ENCODE results near the gene SIRT7.
"Not testable (repeated sequence)": the region's sequence is repeated elsewhere in the genome, so short reads cannot be mapped to it uniquely, and the experiment has no call there.

The SIRT7 gene

DNA sequence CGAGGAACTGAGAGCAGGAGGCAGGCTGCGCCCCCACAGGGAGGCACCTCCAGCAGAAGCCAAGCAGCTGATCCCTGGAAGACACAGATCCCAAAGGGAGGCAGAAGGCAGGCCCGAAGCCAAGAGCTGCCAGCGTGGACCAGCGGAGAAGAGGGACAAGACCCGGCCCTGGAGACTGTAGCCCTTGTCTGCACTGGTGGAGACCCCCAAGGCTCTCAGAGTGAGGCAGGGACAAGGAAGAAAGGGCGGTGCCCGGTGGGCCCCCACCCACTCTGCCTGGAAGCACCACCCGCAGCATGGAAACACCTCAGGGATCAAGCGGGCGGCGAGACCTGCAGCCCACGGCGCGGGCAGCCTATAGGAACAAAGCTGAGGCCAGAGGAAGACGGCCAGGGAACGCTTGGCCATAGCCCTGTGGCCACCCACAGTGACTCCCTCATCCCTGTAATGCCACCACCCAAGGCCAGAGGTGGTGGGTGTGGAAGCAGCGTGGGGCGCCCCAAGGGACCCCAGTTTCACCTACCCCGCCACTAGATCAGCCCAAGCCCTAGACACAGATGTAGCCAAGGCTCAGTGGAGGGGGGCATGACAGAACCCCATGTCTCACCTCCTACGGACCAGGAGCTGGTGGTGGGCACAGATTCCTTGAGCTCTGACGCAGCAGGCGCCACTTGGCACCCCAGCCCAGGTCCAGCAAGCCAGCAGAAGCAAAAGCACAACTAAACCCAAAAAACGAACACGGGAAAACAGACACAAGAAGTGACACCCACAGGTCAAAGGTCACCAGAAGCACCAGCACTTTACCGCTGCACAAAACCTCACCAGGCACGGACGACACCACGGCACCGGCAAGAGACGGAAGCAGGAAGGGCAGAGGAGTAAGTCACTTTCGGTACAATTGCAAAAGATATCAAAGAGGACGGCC is 2.9 kb upstream of the SIRT7 start:
- no peak for DNase-seq (ENCODE audit: low read depth)

DNA sequence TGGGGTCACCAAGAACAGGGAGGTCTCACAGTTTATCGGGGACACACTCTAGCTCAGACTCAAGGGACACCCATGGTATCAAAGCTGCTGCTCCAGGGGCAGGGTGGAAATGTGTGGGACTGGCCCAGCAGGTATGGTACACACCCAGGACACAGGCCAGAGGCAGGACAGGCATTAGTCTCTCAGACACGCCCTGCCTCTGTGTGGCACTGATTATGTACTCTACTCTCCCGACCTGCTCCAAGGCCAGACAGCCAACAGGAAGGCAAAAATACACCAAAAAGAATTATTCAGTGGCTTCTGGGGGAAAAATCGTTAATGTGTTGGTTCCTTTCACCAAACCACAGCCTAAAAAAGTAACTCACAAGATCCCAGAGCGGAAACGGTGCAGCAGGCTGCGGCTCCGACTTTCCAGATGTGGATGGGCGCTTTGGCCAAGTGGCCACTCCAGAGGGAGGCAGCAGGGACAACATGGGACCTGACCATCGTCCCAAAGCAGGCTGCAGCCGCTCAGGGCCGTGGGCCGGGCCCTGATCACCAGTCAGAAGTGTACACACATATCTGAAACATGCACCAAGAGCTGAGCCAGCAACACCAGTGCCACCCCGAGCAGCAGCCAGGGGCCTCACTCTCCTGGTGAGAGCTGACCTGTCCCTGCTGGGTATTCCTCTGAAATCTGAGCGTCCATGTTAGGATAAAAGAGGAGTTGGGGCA is 1.0 kb upstream of the SIRT7 start:
- no peak for DNase-seq (ENCODE audit: low read depth)

DNA sequence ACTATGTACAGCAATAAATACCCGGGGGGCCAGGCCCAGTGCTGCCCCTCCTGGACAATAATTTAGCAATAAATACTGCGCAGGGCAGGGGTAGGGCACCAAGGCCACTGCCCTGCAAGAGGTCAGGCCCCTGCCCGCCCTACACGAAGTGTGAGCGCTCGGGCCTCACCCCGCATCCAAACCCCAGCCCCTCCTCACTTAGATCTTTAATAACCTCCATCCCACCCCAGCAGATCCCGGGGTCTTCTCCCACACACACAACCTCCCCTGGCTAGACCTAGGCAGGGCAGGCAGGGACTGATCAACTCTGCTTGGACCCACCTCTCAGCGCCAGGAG is 325 bp upstream of the SIRT7 start:
- not testable (repeated sequence) for DNase-seq (ENCODE audit: low read depth)

DNA sequence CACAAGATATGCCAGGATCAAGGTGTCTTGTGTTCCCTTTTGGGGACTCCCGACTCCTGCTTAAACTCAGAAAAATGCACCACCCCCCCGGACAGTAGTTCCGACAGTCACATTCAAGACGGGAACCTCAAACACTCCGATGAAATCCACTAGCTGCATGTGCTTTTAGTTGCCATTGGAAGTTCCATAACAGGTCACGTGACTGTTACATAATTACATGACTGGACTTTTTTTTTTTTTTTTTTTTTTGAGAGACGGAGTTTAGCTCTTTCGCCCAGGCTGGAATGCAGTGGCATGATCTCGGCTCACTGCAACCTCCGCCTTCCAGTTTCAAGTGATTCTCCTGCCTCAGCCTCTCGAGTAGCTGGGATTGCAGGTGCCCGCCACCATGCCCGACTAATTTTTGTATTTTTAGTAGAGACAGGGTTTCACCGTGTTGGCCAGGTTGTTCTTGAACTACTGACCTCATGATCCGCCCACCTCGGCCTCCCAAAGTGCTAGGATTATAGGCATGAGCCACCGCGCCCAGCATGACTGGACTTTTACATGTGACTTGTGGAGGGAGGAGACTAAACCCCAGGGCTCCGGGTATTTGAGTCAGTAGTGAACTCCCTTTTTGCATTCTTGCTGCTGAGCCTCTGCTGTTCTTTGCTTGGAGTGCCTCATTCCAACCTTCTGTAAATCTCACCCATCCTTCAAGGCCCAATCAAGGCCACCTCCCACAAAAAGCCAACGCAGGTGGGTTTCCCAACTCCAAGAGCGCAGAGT is 1.6 kb downstream of the SIRT7 start:
- peak; percentile 91 for DNase-seq (ENCODE audit: low read depth)

DNA sequence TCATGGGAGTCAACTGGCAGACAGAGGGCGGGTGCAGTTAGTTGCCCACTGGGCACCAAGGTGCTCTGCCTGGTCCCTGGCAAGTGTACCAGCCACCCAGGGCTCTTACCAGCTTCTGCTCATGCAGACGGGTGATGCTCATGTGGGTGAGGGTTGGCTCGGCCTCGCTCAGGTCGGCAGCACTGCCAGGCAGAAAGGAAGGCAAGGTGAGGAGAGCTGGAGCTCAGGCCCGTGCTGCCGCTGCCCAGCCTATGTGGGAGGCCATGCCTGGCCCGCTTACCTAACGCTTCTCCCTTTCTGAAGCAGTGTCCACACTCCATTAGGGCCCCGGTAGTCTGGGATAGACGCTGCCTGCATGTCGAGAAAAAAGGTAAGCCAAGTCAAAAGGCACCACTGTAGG is 2.6 kb downstream of the SIRT7 start:
- no peak for DNase-seq (ENCODE audit: low read depth)

DNA sequence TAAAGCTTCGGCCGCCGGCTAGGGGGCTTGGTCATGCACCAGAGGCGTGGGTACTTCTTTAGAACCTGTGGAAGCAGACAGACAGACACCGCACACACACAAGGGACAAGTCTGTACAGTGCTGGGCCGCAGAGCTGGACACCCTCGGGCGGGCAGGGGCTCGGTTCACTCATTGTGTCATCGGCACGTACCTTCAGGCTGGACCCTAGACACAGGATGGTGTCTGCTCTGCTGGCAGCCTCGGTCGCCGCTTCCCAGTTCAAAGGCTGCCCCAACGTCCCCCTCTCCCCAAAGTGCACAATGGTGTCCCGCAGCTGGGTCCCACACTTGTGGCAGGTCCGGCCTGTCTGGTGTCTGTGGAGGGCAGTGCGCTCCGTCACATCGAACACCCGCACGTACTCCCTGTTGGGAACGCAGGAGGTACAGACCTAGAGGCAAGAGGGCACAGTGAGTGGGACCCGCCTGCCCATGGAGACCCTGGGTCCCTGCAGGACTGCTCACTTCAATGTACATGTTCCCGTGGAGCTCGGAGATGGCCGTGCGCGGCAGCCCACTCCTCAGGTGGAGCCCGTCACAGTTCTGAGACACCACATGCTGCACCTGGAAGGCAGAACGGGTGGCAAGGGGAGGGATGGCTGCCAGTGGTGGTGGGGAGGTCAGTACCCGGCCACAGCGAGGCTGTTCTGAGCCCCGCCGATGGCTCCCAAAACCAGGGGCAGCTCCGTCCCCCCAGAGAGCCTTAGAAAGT is 3.7 kb downstream of the SIRT7 start:
- DNase-seq (ENCODE audit: low read depth), result no peak

DNA sequence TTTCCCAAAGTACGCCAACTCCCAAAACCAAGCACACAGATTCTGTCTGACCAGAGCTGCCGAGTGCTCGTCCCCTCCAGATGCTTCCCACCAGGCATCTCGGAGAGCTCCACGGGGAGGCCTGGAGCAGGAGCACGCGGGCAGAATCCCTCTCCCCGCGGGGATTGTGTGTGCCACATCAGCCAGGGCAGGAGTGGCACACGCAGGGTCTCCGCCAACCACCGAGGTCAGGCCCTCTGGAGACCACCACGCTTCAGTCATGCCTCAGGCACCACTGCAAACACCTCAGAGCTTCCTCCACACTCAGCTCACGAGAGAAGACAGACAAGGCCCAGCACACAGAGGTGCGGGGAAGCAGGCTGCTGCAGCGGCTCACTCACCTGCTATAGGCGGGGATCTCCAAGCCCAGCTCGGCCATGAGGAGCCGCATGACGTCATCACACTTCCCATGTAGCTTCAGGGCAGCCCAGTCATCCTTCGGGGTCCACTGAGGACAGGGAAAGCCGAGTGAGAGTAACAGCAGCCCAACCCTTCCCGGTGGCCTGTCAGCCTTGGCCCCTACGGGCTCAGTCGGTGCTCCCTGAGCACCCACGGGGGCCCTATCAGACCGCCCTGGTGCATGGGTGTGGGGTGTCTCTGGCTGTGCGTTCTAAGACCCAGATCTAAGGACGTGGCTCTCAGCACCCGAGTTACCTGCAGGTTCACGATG is 4.4 kb downstream of the SIRT7 start:
- DNase-seq (ENCODE audit: low read depth), result peak; percentile 58

DNA sequence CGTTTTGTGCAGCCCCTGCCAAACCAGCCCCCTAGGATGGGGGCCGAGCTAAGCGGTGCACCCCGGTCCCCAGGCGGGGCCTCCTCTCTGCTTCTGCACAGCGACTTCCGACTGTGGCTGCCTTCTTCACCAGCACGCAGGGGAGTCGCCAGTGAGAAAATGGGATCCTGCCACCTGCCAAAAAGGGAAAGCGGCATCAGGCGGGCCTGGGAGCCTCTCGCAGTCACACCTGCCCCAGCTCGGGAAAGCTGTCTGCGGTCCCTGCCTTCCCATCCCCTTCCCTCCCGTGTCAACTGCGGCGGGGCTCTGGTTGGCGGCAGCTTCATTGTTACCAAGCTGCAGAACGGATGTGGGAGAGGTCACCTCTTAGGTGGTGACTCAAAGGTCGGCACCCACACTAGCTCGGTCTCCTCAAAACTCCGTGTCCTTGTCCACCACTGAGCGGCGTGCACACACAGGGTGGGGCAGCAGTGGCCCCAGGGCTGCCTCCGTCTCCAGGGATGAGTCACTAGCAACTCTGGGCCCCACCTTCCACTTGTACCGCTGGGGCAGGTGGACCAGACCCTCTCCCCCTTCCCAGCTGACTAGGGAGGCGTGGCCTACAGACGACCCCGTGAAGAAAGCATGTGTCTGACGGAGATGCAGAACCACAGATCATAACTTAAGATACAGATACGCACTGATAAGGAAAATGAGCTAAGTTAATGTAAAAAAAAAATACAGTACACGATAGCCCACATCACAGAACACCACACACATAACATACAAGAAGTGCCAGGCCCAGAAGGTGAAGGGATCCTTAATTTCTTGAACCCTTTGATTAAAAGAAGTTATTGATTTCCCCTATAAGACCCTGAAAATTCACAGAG is 5.3 kb downstream of the SIRT7 start:
- DNase-seq (ENCODE audit: low read depth), result peak; percentile 45

DNA sequence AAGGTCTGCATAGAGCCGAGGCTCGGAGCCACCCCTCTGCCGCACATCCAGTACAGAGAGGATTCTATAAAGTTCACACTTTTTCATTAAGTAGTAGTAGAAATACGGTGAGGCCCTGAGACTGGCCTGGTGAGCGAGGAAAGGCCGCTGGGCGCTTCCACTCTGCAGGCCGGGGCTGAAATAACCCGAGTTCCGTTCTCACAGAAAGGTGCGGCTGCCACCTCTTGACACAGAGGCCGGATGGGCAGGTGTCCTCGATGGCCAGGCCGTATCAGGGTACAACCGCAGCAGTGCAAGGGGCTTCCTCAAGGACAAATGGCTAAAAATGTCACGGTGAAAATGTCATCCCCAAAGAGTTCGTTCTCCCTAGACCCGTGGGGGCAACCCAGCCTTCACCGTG is 6.0 kb downstream of the SIRT7 start:
- DNase-seq (ENCODE audit: low read depth), result no peak

DNA sequence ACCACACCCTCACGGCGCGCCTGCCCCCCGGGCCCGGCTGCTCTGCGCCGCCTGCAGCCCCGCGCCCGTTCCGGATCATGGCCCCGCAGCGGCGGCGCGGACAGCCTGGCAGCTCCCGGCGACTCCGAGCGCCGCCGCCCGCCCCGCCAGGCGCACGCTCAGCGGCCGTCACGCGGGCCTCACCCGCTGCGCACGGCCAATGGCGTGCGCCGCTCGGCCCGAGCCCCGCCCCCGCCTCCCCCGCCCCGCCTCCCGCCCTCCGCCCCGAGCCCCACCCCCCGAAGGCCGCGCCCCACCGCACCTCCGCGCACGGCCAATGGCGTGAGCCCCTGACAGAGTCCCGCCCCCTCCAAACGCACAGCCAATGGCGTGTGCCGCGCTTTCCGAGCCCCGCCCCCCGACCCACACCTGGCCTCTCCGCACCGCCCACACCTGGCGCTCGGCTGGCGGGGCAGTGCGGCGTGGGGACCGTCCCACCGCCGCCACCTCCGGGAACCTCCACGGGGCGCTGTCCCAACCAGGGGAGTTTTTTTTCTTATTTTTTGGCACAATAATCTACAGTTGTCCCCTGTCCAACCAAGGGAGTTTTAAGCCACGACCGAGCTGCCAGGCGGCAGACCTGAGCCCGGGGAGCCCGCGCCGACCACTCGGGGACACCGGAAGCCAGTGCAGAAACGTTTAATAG is 6.6 kb downstream of the SIRT7 start, which contains the start of gene PCYT2:
PCYT2 (minus strand) TSS at position 123 of the 685 bp plus-strand sequence; CDS start at position 79, 44 bp downstream.
- peak; percentile 93 for DNase-seq (ENCODE audit: low read depth)

DNA sequence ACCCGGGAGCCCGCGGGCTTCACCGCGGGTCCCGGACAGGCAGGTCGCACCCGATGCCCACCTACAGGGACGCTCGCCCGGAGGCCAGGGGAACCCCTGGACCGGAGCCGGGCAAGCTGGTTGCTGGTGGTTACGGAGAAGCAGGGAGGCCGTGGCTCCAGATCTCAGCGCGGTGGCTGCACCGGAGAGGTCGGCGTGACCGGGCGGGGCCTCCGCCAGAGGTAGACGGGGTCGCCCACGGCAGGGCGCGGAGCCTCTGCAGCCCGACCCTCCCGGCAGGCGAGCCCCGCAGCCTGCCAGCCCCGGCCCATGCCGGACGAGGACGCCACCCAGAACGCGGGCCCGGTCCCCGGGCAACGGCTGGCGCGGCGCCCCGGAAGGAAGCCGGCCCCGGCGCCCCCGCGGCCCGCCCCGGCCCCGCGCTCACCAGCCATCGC is 7.1 kb downstream of the SIRT7 start:
- peak; percentile 46 for DNase-seq (ENCODE audit: low read depth)

DNA sequence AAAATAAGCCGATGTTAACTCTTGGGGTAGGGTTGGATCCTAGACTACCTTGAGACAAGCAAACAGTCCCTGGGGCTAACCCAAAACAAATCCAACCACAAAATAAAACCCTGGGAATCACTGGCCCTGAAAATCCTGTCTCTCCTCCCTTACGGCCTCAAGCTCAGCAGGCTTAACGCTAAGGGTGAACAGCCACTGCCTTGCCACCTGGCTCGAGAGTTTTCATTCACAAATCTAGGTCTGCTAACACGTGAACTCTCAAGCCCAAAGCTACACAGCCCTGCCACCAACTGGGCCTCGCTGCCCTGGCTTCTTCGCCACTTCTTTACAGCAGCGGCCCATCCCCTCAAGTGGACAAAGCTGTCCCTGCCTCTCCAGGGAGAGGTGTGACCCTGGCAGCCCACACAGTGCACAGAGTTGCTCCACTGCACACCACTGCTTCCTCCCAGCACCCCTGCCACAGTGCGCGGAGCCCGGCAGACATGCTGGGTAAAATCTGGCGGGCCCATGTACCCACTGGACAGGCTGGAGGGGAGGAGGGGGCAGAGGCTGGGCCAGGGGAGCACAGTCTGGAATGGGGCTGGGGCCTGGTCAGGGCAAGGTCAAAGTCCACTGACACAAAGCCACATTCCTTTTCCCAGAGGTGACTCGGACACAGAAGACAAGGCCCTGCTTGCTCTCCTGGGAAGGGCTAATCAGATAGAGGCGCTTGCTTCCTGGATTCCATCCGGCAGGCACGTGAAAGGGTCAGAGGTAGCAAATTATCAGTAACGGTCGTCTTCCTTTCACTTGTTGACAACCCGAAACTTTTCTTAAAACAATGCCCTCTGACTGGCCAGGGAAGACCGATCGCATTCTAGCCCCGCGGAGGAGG is 7.8 kb downstream of the SIRT7 start:
- peak; percentile 53 for DNase-seq (ENCODE audit: low read depth)

DNA sequence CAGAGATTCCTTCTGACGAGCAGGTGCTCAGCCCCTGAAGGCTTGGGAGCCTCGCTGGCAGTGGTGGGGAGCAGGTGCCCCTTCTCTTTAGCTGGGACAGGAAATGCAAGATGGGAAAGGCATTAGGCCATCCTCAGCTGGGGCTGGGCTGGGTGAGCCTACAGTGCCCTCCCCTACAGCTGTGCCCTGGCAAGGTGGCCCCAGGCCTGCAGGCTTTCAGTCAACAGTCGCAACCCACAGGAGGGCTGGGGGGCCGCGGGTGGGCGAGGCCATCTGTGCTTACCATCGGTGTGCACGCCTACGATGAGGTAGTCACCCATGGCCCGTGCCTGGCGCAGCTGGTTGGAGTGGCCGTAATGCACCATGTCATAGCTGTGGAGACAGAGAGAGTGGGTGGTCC is 8.7 kb downstream of the SIRT7 start:
- DNase-seq (ENCODE audit: low read depth), result no peak

DNA sequence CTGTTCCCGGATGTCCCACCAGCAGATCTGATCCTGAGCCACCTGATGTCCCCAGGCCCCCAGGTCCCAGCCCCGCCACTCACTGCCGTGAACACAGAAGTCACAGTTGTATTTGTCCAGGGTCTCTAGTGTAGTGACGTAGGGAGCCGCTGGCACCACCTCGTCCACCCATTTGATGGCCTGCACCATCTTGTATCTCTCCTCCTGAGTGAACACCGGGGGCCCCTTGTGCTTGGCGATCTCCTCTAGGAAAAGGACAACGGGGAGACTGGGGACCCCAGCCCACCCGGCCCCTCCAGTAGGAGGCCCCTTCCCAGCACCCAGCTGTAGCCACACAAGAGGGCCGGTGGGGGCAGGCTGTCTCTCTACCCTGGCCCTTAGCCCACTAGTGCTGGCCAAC is 9.2 kb downstream of the SIRT7 start:
- no peak for DNase-seq (ENCODE audit: low read depth)

DNA sequence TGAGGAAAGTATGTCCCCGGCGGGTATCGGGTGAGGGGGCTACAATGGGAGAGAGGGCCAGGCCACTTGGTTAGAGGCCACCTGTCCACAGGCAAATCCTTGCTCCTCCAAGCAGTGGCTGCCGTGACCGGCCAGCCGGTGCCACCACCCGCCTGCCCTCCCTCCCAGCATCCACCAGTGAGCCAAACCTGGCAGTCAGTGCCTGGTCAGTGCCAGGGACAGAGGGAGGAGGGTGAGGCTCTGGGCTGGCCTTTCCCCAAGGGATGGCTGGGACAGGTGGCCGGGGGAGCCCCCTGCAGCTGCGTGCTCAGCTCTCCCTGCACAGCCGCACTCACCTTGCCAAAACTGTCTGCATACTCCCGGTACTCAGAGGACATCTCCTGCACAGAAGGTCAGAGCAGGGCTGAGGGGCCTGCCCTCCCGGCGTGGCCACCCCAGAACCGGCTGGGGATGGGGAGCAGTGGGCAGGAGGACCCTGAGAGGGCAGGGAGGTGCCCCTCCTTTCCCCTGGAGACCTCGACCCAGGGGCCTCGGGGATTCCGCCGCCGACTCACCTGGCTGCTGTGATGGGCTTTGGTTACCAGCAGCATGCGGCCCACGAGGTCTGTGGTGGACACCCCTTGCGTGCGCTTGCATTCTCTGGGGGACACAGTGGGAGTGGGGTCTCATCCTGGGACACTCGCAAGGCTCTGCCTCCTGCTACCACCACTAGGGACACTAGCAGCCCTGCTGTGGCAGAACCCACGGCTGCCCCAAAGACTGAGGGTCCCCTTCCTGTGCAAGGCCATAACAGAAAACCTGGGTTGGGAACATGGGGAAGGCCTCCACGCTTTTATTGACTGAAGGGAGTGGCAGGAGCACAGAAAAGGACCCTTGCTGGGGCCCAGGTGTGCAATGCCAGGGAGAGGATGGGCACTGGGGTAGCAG is 10.5 kb downstream of the SIRT7 start:
- DNase-seq (ENCODE audit: low read depth), result no peak

DNA sequence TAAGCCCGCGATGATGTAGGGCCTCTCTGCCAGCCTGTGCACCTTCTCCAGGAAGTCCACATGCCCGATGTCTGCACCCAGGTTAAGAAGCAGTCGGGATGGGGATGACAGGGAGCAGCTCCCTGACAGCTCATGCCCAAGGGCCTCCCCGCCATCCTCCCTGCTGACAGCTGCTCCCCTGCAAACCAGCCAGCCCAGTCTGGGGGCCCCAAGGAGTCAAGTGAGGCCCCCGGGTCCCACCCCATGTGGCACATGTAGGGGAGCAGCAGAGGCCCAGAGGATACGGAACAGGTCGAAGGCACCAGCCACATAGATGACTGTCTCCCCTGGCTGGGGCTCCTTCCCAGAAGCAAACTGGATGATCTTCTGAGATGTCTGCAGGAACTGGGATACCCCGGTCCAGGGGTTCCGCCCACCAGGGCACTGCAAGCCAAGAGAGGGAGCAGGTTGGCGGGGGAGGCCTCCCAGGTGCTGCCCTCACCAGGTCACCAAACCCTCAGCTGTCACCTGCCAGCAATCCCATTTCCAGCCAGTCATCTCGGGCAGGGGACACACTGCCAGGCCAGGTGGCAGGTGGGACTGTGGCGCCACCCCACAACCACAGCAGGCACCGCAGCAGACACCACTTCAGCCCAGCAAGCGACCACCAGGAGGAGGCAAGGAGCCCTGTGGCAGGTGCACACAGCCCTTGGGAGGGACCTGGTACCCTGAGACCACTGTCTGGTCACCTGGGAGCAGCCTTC is 11.3 kb downstream of the SIRT7 start:
- DNase-seq (ENCODE audit: low read depth), result no peak

DNA sequence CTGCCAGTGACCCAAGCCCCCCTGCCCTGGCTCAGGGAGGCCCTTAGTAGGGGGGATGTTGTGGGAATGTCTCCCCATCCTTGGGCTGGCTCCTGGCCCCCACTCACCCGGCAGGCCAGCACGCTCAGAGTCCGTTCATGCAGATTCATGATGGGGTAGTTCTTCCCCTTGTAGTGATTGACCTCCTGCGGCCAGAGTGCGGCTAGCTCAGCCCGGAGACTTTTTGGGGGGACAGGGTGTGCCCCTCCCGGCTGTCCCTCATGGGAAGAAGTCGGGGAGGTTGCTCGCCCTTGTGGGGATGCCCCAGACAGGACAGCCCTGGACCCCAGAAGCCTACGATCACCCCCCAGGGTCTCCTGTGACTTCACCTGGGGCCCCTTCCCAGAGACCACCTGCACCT is 12.0 kb downstream of the SIRT7 start:
- DNase-seq (ENCODE audit: low read depth), result no peak

All from ELR (cell line).